Neural cell (in vitro differentiated cells): ENCODE data around the gene NECTIN1. TPM values are rescaled to one million over a fixed set of nuclear protein-coding genes. Genes with fewer than 3 reads are reported as not detected.
A peak's percentile ranks its signal among the peaks of the same experiment; 100 is the strongest.

ENCODE experiments used
- H2AFZ ChIP-seq: fragments of 200-600, 300-800 bp; sonication (generic), shearing (Covaris generic); 2 replicates; pipeline ENCODE4 v1.6.0; 2014; ENCODE audit warnings: low read depth, mild to moderate bottlenecking, antibody characterized with exemption, low read length, moderate library complexity
- H3F3A ChIP-seq: fragments of 200-600 bp; shearing (Covaris generic); 2 replicates; pipeline ENCODE4 v1.6.1; 2016; ENCODE audit warnings: mild to moderate bottlenecking, moderate library complexity, mixed read lengths, antibody characterized with exemption, low read length; ENCODE audit not compliant: insufficient read depth, poor library complexity, severe bottlenecking
- H3K27ac ChIP-seq: fragments of 200-600, 300-800 bp; sonication (generic), shearing (Covaris generic); 2 replicates; pipeline ENCODE4 v1.5.1; 2014; ENCODE audit warnings: mild to moderate bottlenecking, low read length, moderate library complexity
- H3K27me3 ChIP-seq: fragments of 300-800, 200-600 bp; sonication (generic), shearing (Covaris generic); 2 replicates; pipeline ENCODE4 v1.6.0; 2014; ENCODE audit warnings: mild to moderate bottlenecking, low read depth, low read length, moderate library complexity; ENCODE audit not compliant: insufficient read depth
- H3K36me3 ChIP-seq: fragments of 300-800, 200-600 bp; sonication (generic), shearing (Covaris generic); 2 replicates; pipeline ENCODE4 v1.5.1; 2014; ENCODE audit warnings: mild to moderate bottlenecking, antibody characterized with exemption, low read length, moderate library complexity; ENCODE audit not compliant: insufficient read depth
- H3K4me2 ChIP-seq: fragments of 300-800, 200-600 bp; sonication (generic), shearing (Covaris generic); 2 replicates; pipeline ENCODE4 v1.6.0; 2014; ENCODE audit warnings: mild to moderate bottlenecking, low read length
- H3K4me3 ChIP-seq: fragments of 300-800, 200-600 bp; sonication (generic), shearing (Covaris generic); 2 replicates; pipeline ENCODE4 v1.5.1; 2014; ENCODE audit warnings: mild to moderate bottlenecking, low read length, moderate library complexity
- H3K79me2 ChIP-seq: fragments of 200-600 bp; shearing (Covaris generic); replicated peaks from 2 replicates; pipeline ENCODE4 v1.6.0; 2014; ENCODE audit warnings: mild to moderate bottlenecking, low read length, moderate library complexity; ENCODE audit not compliant: insufficient read depth
- H3K9ac ChIP-seq: fragments of 300-800, 200-600 bp; sonication (generic), shearing (Covaris generic); 2 replicates; pipeline ENCODE4 v1.6.1; 2016; ENCODE audit warnings: mild to moderate bottlenecking, low read length, mixed read lengths
- H3K9me2 ChIP-seq: fragments of 200-600 bp; shearing (Covaris generic); 2 replicates; pipeline ENCODE4 v1.6.1; 2016; ENCODE audit warnings: mild to moderate bottlenecking, low read length, mixed read lengths; ENCODE audit not compliant: insufficient read depth
- H3K9me3 ChIP-seq: fragments of 200-600, 300-800 bp; sonication (generic), shearing (Covaris generic); 2 replicates; pipeline ENCODE4 v1.6.1; 2016; ENCODE audit warnings: mild to moderate bottlenecking, mixed run types, low read length, moderate library complexity, mixed read lengths
- H4K20me1 ChIP-seq: fragments of 200-600 bp; shearing (Covaris generic); 2 replicates; pipeline ENCODE4 v1.6.1; 2016; ENCODE audit warnings: mild to moderate bottlenecking, mixed run types; ENCODE audit not compliant: insufficient read depth
- CTCF ChIP-seq: fragments of 450-650 bp; IDR thresholded peaks from 2 replicates; pipeline ENCODE4 v1.5.1; 2014; ENCODE audit warnings: antibody characterized with exemption, mild to moderate bottlenecking, moderate library complexity; ENCODE audit not compliant: poor library complexity, severe bottlenecking
- EP300 ChIP-seq: fragments of 450-650 bp; conservative IDR thresholded peaks from 2 replicates; pipeline ENCODE4 v1.6.1; 2014; ENCODE audit warnings: antibody characterized with exemption, mild to moderate bottlenecking, moderate library complexity; ENCODE audit not compliant: poor library complexity, severe bottlenecking
- EZH2 ChIP-seq: fragments of 200-600, 300-800 bp; shearing (Covaris generic), sonication (generic); IDR thresholded peaks from 2 replicates; pipeline ENCODE4 v1.6.1; 2014; ENCODE audit warnings: antibody characterized with exemption, low read length, borderline replicate concordance, mild to moderate bottlenecking; ENCODE audit not compliant: insufficient read depth, poor library complexity, severe bottlenecking
- MXI1 ChIP-seq: fragments of 450-650 bp; conservative IDR thresholded peaks from 2 replicates; pipeline ENCODE4 v1.6.1; 2014; ENCODE audit warnings: antibody characterized with exemption, mild to moderate bottlenecking; ENCODE audit not compliant: poor library complexity, severe bottlenecking
- POLR2AphosphoS5 ChIP-seq: IDR thresholded peaks from 2 replicates; pipeline ENCODE4 v1.6.1; 2012
- RAD21 ChIP-seq: fragments of 450-650 bp; conservative IDR thresholded peaks from 2 replicates; pipeline ENCODE4 v1.6.1; 2014; ENCODE audit warnings: antibody characterized with exemption, mild to moderate bottlenecking, moderate library complexity
- REST ChIP-seq: IDR thresholded peaks from 2 replicates; pipeline ENCODE4 v1.6.1; 2012; ENCODE audit warnings: borderline replicate concordance
- SMC3 ChIP-seq: fragments of 450-650 bp; conservative IDR thresholded peaks from 2 replicates; pipeline ENCODE4 v1.6.1; 2014; ENCODE audit warnings: antibody characterized with exemption, mild to moderate bottlenecking, moderate library complexity; ENCODE audit not compliant: poor library complexity
- TAF1 ChIP-seq: IDR thresholded peaks from 2 replicates; pipeline ENCODE4 v1.6.1; 2012; ENCODE audit warnings: low read depth
- polyA plus RNA-seq: library from polyadenylated mRNA; depleted of rRNA; stranded (reverse); fragments of >200 nt; gene quantifications from 2 replicates; pipeline ENCODE4 v1.2.3, GENCODE V29; 2014

Gene NECTIN1
- polyA plus RNA-seq, 1 donor from 2014 or later: 5.6 TPM

- H3K9ac ChIP-seq: peak overlapping the region; percentile 58
- no peaks in the 10 kb centered on the region for H4K20me1 ChIP-seq
- H3K4me2 ChIP-seq: peak overlapping the region; percentile 73
- H3K9me3 ChIP-seq: no peaks in the 10 kb centered on the region
- H3K4me3 ChIP-seq: peak overlapping the region; percentile 58
- no peaks in the 10 kb centered on the region for H3K9me2 ChIP-seq
- no peaks in the 10 kb centered on the region for H3K27me3 ChIP-seq
- TF ChIP-seq TAF1 (no peak), RAD21 (no peak), REST (no peak), MXI1 (no peak), CTCF (no peak), EZH2 (no peak), EP300 (no peak), POLR2AphosphoS5 (no peak), SMC3 (no peak)
- no peaks in the 10 kb centered on the region for H3F3A ChIP-seq
- H3K27ac ChIP-seq: peak overlapping the region; percentile 36
- H3K79me2 ChIP-seq: no peaks in the 10 kb centered on the region
- H3K36me3 ChIP-seq: no peaks in the 10 kb centered on the region
- no peak overlapping the region for H2AFZ ChIP-seq
Measured at GRCh38 chr11:119743006-119743405, 14.0 kb upstream of the NECTIN1 start.

- TF ChIP-seq POLR2AphosphoS5 (peak; percentile 50), SMC3 (peak; percentile 28), RAD21 (peak; percentile 44), EP300 (no peak), EZH2 (no peak)
- H3K9me2 ChIP-seq: no peaks in the 10 kb centered on the region
- no peaks in the 10 kb centered on the region for H3F3A ChIP-seq
- no peaks in the 10 kb centered on the region for H4K20me1 ChIP-seq
- H3K9me3 ChIP-seq: no peaks in the 10 kb centered on the region
- H3K36me3 ChIP-seq: no peaks in the 10 kb centered on the region
- no peaks in the 10 kb centered on the region for H3K27me3 ChIP-seq
- no peaks in the 10 kb centered on the region for H3K79me2 ChIP-seq
- peak overlapping the region; percentile 73 for H3K4me2 ChIP-seq
- peak overlapping the region; percentile 52 for H2AFZ ChIP-seq
- H3K27ac ChIP-seq: peak overlapping the region; percentile 36
- peak overlapping the region; percentile 58 for H3K9ac ChIP-seq
- H3K4me3 ChIP-seq: peak overlapping the region; percentile 58
Measured at GRCh38 chr11:119742263-119742861, 13.4 kb upstream of the NECTIN1 start.
